Measurements from ENCODE around the gene CACNA2D2.
"Not testable (repeated sequence)": the region's sequence is repeated elsewhere in the genome, so short reads cannot be mapped to it uniquely, and the experiment has no call there.

CACNA2D2 gene

GRCh38 chr3:50525987-50526386 is 22.6 kb upstream of the CACNA2D2 start:
- DNase-seq = peak; percentile 32

DNA sequence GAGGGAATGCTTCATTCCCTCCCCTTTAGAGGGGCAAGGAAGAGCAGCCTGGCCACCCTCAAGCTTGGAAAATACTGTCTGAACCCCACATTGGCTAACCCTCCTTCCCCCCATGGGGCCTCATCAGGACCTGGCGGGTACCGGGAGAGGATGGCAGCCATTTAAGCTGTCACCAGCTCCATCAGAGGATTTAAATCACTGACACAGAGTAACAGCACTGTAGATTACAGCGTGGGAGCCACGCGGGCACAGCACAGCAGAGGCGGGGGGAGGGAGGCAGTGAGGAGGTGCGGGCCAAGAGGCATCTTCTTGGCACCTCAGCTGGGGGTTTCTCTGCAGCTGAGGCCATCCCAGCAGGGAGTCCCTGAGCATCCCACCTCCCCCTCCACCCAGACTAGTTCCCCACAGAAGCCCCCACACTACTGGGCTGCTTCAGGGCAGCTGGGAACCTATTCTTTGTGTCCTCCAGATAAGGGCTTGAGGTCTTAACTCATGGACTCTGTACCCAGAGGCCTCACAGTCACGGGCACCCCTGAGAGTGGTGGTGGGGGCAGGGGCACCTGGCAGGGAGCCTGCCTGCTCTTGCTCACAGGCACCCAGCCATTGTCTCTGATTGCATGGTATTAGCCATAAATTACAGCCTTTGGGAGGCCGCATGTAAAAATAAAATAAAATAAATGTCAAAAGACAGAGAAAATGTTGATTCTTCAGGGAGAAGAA is 21.9 kb upstream of the CACNA2D2 start:
- no peak for DNase-seq

GRCh38 chr3:50524746-50525145 is 21.3 kb upstream of the CACNA2D2 start:
- no peak for DNase-seq

DNA sequence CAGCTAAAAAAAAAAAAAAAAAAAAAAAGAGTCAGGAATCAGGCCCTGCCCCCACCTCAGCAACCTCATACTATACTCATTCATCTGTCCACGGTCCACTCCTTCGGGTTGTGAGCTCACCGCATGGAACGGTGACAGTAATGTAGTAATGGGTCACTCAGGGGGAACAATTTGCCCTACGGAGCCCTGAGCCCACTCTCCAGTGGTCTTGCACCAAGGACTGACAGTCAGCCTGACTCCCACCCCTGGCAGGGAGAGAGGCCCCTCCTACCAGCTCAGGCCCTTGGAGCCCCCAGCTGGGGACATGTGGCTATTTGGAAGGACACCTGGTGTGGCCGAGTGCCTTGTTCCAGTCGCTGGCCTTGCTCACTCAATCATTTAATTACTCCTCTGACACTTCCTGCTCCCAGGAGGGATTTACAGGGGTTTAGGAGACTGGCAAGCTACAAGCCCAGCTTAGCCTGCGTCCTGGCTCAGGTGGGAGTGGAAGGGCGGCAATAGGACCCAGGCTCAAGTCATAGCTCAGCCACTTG is 19.9 kb upstream of the CACNA2D2 start:
- DNase-seq = no peak

- DNase-seq = no peak
Measured at GRCh38 chr3:50521572-50521971, 18.1 kb upstream of the CACNA2D2 start.

- DNase-seq = no peak
Measured at GRCh38 chr3:50520849-50521248, 17.4 kb upstream of the CACNA2D2 start.

DNA sequence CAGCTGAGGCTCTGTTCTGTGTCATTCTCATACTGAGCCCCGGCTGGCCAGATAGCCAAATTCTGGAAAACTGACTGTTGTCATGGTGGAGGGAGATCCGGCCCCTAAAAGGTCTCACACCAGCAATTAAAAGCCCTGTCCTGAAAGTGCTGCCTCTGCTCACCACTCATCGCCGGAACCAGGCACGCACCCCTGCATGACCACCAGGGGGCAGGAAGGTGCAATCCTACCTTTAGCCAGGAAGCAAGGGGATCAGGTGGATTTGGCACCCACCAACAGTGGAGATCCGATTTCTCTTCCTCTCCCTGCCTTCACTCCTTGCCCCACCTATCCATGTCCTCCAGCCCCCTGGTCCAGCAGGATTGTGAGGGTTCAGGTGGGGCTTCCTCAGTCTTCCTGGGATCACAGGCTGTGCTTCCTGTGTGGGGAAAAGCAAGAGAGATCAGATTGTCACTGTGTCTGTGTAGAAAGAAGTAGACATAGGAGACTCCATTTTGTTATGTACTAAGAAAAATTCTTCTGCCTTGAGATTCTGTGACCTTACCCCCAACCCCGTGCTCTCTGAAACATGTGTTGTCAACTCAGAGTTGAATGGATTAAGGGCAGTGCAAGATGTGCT is 16.1 kb upstream of the CACNA2D2 start:
- peak; percentile 75 for DNase-seq

GRCh38 chr3:50518436-50518835 is 15.0 kb upstream of the CACNA2D2 start:
- DNase-seq = no peak

DNA sequence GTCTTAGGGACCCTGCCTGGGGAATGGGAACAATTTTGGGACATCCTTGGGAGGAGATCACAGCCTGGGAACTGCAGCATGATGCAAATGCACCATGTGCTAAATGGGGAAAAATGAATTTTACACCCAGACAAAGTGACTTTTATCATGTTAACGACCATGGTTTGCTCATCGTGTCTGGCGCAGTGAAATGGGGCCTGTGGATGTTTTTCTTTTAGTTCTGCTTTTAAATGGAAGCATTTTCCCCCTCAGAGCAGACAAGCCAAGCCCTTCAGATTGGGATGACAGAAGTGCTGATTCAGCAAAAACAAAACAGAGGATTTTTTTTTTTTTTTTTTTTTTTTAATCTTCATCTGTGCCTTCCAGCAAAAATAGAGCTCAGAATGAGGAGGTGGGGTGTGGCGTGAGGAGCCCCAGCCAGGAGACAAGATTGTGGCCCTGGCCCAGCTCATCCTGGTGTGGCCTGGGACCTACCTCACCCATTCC is 14.3 kb upstream of the CACNA2D2 start:
- no peak for DNase-seq

DNA sequence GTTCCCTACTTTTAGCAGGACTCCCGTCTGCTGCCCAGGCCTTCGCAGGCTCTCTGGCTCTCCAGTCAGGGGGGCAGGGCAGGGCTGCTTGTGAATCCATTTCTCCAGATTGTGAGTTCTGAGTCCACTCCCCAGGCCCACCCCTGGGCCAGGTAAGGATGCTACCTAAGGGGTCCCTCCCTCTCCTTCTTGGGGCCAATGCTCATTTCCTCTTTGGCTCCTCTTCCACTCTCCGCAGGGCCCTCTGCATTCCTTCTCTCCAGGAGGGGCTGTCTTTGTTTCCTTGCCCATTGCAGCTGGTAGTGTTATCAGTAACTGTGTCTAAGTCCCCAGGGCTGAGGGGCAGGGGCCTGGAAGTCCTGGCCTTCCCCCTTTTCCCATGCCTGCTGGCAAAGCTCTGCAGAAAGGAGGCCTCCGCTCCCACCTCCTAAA is 13.0 kb upstream of the CACNA2D2 start:
- no peak for DNase-seq

GRCh38 chr3:50515565-50516439 is 12.4 kb upstream of the CACNA2D2 start:
- DNase-seq = no peak

DNA sequence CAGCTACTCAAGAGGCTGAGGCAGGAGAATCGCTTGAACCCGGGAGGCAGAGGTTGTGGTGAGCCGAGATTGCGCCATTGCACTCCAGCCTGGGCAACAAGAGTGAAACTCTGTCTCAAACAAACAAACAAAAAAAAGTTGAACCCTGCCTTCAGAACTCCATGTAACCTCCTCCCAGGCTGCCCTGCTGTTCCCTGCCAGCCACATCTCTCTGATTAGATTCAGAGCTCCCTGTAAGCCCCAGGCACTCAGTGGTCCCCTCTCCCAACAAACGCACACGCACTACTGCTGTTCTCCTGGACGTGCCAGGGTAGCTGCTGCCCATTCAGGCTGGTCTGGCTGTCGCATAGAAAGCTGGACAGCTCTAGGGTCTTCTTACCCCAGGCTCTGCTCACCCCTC is 9.5 kb upstream of the CACNA2D2 start:
- DNase-seq = not testable (repeated sequence)

DNA sequence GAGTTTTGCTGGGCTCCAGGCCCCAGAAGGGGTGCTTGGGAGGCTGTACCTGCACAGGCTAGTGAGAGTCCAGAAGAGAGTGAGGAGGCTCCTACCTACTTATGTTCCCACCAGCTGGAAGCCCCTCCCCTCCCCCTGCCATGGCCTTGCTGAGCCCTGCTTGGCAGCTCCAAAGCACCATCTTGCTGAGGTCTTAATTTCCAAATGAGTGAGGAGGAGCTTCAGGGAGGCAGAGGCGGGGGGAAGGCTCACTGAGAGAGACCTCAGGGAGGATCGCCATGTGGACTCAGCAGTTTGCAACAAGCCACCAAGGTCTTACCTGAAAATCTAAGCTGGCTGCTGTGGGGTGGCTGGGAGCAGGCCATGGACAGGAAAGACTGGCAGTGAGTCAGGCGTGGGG is 8.7 kb upstream of the CACNA2D2 start:
- DNase-seq = no peak

- no peak for DNase-seq
Measured at GRCh38 chr3:50510325-50510724, 6.9 kb upstream of the CACNA2D2 start.

DNA sequence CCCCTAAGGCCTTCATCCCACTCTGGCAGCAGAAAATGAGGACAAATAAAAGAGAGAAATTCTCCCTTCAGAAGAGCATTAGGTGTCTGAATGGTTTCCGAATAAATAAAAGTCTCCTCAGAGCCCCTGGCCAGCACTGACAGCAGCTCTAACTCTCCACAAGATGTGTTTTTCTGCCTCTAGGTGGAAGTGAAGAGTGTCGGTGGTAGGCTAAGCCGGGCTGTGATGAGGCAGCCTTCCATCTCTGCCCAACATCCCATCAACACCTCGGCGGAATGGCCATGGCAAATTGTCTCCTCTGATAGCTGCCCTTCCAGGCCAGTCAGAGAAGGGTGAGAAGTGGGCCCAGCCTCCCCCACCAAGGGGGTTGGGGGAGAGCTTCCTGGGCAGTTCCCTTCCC is 6.3 kb upstream of the CACNA2D2 start:
- DNase-seq = no peak

DNA sequence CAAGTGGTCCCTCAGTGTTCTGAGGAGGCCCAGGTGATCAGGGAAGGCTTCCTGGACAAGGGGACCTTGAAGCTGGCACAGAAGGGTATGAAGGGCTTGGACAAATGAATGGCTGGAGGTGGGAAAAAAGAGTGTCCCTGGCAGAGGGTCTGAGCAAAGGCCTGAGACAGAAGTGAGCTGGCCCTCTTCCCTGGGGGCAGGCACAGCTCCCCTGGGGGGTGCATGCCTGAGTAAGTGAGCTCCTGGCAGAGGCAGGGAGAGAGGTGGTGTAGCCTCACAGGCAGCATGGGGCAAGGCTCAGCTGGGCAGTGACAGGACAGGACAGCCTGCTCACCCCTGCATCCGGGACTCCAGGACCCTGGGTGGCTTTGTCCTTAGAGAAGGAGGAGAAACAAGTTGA is 5.4 kb upstream of the CACNA2D2 start:
- DNase-seq = no peak

DNA sequence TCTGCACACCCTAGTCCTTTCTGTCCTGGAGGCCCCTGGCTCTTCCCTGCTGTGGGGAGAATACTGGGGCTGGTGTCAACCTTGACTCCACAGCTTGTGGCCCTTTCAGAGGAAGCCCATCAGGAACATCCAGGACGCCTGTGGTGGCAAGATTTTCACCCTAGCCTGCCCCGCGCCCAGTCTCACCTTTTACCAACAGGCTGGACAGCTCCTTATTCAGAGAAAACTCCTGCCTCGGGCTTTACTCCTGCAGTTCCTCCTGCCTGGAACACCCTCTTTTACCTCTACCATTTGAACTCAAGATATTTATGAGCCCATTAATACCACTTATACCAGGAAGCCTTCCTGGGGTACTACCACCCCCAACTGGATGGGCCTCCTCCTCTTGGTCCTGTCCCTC is 2.7 kb upstream of the CACNA2D2 start:
- no peak for DNase-seq

- DNase-seq = no peak
Measured at GRCh38 chr3:50504681-50505080, 1.2 kb upstream of the CACNA2D2 start.

GRCh38 chr3:50502584-50503423 is 630 bp downstream of the CACNA2D2 start:
- peak; percentile 31 for DNase-seq

GRCh38 chr3:50502225-50502583 is 1.2 kb downstream of the CACNA2D2 start:
- DNase-seq = no peak

DNA sequence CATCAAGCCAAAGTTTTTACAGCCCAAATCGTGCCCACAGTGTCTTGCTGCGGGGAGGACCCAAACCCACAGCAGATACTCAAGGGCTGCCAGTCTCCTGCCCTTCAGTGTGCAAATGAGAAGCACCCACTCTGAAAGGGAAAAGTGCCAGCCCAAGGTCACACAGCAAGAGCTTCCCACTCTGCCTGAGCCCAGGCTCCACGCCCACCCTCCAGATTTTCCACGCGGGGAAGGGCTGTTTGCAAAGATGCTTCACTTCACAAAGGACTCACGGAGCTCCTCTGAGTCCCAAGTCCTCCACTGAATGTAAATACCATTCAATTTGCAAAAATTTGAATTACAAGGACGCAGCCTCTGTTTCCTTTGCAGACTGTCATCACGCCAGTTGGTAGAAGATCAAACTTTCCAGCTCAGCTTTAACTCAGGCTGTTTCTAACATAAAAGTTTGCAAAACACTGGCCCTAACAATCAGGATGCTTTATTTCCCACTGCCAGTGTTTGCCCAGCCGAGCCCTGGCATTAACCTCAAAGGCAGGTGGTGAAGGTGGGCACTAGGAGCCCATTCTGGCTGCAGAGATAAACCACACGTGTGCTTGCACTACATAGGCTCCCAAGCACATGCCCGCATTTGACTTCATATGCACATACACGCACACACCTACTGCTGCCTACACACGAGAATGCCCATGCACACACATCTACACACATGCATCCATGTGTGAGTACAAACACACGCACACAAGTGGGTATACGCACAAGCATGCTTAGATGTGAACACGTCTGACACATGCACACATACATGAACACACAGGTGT is 7.6 kb downstream of the CACNA2D2 start:
- no peak for DNase-seq

DNA sequence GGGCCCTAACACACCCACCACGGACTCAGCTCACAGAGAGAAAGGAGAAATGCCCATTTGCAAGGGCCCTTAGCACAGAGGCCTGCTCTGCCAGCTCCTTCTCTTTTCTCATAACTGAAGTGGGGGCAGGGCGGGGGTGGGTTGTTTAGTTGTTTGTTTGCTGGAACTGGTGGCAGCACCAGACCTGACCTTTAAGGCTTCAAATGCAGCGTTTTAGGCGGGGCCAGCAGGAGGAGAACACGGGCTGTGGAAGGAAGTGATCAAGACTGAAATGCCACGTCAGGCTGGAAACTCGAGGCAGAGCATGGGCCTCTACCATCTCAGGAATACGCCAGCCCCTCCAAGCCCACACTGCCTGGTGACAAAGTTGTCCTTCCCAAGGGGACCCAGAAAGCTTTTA is 9.3 kb downstream of the CACNA2D2 start:
- DNase-seq = no peak

Data from activated T-cell treated with anti-CD3 and anti-CD28 coated beads, Interleukin-2, amount 50 U/mL, for 1 hour (primary cell).